Measurements from ENCODE around the gene GRAMD1B.

GRAMD1B gene

DNA sequence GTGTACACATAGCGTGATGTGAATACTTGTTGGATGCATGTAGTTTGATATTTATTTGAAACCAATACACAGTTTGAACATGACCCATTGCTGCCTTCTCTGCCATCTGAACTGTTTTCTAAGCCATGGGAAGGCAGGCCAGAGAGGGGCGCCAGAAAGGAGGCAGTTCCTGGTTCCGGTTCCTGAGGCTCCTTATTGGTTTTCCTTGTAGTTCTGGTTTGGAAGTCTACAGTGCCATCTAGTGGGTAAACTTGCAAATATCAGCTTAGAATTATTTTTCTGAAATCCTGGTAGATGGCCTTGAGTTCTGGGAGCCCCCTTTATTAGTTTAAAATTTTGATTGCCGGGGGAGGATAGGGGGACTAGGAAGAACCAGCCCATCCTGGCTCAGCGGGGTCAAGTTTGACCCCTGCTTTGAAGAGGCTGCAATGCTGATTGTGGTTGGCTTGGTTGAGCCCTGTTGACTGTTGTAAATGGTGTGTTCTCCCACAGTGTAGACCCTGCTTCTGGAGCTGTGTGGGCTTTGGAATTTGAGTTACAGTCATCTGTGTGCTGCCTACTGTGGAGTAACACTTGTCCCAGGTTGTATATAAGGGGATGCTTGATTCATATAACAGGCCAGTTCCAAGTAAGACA is 48.4 kb downstream of the GRAMD1B start:
- TF ChIP-seq, protein P1, sequence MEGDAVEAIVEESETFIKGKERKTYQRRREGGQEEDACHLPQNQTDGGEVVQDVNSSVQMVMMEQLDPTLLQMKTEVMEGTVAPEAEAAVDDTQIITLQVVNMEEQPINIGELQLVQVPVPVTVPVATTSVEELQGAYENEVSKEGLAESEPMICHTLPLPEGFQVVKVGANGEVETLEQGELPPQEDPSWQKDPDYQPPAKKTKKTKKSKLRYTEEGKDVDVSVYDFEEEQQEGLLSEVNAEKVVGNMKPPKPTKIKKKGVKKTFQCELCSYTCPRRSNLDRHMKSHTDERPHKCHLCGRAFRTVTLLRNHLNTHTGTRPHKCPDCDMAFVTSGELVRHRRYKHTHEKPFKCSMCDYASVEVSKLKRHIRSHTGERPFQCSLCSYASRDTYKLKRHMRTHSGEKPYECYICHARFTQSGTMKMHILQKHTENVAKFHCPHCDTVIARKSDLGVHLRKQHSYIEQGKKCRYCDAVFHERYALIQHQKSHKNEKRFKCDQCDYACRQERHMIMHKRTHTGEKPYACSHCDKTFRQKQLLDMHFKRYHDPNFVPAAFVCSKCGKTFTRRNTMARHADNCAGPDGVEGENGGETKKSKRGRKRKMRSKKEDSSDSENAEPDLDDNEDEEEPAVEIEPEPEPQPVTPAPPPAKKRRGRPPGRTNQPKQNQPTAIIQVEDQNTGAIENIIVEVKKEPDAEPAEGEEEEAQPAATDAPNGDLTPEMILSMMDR (conservative IDR thresholded peaks at IDR 0.05): peak; percentile 87
- TF ChIP-seq ZFX (IDR thresholded peaks at IDR 0.05): no peak
- peak overlapping the region; percentile 34 for H3K27ac ChIP-seq

- H3K27ac ChIP-seq: no peak overlapping the region
- TF ChIP-seq, protein P1 (conservative IDR thresholded peaks at IDR 0.05): no peak
- no peak for TF ChIP-seq ZFX (IDR thresholded peaks at IDR 0.05)
Measured at GRCh38 chr11:123479048-123479837, 49.2 kb downstream of the GRAMD1B start.

GRCh38 chr11:123480290-123480815 is 50.3 kb downstream of the GRAMD1B start:
- no peak for TF ChIP-seq ZFX (IDR thresholded peaks at IDR 0.05)
- TF ChIP-seq, protein P1 (conservative IDR thresholded peaks at IDR 0.05): no peak
- H3K27ac ChIP-seq: no peak overlapping the region

- H3K27ac ChIP-seq: no peak overlapping the region
Measured at GRCh38 chr11:123480882-123481281, 50.8 kb downstream of the GRAMD1B start.

GRCh38 chr11:123481640-123482039 is 51.6 kb downstream of the GRAMD1B start:
- TF ChIP-seq, protein P1 (conservative IDR thresholded peaks at IDR 0.05): no peak
- no peak for TF ChIP-seq ZFX (IDR thresholded peaks at IDR 0.05)
- no peak overlapping the region for H3K27ac ChIP-seq

More at GRCh38 chr11:123480882-123481281, 50.8 kb downstream of the GRAMD1B start:
- TF ChIP-seq ZFX (IDR thresholded peaks at IDR 0.05): no peak
- TF ChIP-seq, protein P1 (conservative IDR thresholded peaks at IDR 0.05): no peak

DNA sequence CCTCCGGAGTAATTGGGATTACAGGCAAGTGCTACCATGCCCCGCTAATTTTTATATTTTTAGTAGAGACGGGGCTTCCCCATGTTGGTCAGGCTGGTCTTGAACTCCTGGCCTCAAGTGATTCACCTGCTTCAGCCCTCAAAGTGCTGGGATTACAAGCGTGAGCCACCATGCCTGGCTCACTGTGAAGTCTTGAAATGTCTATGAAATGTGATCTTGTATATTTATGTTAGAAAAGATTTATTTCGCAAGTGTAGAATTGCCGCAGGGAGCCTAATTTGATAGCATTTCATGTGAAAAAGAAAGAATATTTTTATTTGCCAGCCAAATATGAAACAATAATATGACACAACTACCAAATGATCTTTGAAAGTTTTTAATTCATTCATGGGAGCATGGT is 52.1 kb downstream of the GRAMD1B start:
- TF ChIP-seq ZFX (IDR thresholded peaks at IDR 0.05): no peak
- TF ChIP-seq, protein P1 (conservative IDR thresholded peaks at IDR 0.05): no peak
- H3K27ac ChIP-seq: no peak overlapping the region

DNA sequence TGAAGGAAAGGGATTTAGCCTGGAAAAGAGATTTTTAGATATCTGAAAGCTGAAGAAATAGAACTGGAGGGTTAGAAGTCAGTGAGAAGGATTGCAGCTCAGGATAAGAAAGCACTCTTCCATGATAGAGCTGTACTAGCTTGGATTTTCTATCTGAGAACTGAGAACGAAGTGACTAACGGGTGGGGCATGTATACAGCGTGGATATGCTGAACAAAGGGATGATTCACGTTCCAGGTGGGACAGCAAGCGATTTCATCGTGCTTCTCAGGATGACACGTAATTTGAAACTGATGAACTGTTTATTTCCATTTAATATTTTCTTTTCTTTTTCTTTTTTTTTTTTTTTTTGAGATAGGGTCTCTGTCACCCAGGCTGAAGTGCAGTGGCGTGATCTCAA is 53.0 kb downstream of the GRAMD1B start:
- TF ChIP-seq, protein P1 (conservative IDR thresholded peaks at IDR 0.05): no peak
- TF ChIP-seq ZFX (IDR thresholded peaks at IDR 0.05): no peak
- H3K27ac ChIP-seq: no peak overlapping the region

Measured in C4-2B (cell line).